ENCODE results near the gene TRPV3. TPM values are rescaled to one million over a fixed set of nuclear protein-coding genes. Genes with fewer than 3 reads are reported as not detected.
"Not testable (repeated sequence)": the region's sequence is repeated elsewhere in the genome, so short reads cannot be mapped to it uniquely, and the experiment has no call there.

Gene TRPV3
- total RNA-seq, 1 experiment from 2014 or later, result 1.4 TPM

DNA sequence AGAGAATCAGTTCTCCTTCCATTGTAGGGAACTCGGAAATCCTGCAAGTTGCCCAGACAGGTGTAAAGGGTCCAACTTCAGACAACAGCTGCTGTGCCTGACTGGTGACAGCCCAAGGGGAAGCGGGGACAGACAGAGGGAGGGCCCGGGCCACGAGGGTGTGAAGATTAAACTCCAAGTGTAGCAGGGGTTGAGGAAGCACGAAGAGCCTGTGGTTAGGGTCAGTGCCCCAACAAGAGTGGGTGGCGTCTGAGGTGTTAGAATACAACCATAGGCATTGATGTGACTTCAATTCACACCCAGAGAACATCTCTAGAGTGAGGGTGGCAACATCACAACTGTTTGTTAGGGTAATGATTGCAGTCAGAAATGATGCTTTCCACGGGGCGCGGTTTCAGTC, 42.7 kb downstream of the TRPV3 start (continued):
- TF ChIP-seq, protein P1, sequence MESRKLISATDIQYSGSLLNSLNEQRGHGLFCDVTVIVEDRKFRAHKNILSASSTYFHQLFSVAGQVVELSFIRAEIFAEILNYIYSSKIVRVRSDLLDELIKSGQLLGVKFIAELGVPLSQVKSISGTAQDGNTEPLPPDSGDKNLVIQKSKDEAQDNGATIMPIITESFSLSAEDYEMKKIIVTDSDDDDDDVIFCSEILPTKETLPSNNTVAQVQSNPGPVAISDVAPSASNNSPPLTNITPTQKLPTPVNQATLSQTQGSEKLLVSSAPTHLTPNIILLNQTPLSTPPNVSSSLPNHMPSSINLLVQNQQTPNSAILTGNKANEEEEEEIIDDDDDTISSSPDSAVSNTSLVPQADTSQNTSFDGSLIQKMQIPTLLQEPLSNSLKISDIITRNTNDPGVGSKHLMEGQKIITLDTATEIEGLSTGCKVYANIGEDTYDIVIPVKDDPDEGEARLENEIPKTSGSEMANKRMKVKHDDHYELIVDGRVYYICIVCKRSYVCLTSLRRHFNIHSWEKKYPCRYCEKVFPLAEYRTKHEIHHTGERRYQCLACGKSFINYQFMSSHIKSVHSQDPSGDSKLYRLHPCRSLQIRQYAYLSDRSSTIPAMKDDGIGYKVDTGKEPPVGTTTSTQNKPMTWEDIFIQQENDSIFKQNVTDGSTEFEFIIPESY (IDR thresholded peaks at IDR 0.05; ENCODE audit: extremely low read depth, insufficient replicate concordance, low read length), result no peak
- TF ChIP-seq EZH2phosphoT487 (IDR thresholded peaks at IDR 0.05; ENCODE audit: borderline replicate concordance) (no peak), JUND (IDR thresholded peaks at IDR 0.05) (no peak), CBX3 (IDR thresholded peaks at IDR 0.05; ENCODE audit: low read depth) (no peak), POLR2AphosphoS5 (IDR thresholded peaks at IDR 0.05; ENCODE audit: low read depth, low read length) (no peak), CEBPB (IDR thresholded peaks at IDR 0.05; ENCODE audit: low read depth) (no peak), MAX (IDR thresholded peaks at IDR 0.05) (no peak), SP1 (IDR thresholded peaks at IDR 0.05; ENCODE audit: low read depth) (no peak), TCF7L2 (IDR thresholded peaks at IDR 0.05; ENCODE audit: borderline replicate concordance, extremely low read depth, insufficient read depth, insufficient read length) (no peak), ELF1 (IDR thresholded peaks at IDR 0.05; ENCODE audit: borderline replicate concordance, low read depth) (no peak)
- TF ChIP-seq, protein P2, sequence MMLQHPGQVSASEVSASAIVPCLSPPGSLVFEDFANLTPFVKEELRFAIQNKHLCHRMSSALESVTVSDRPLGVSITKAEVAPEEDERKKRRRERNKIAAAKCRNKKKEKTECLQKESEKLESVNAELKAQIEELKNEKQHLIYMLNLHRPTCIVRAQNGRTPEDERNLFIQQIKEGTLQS (IDR thresholded peaks at IDR 0.05), result no peak

DNA sequence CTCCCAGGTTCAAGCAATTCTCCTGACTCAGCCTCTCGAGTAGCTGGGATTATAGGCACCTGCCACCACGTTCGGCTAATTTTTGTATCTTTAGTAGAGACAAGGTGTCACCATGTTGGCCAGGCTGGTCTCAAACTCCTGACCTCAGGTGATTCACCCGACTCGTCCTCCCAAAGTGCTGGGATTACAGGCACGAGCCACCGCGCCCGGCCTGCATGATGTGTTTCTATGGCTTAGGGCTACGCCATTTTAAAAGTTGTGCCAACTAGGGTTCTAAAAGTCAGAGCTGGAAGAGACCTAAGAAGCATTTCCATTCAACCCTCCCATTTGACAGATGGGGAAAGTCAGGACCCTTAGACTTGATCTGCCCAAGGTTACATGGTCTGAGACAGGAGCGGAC, 43.4 kb downstream of the TRPV3 start:
- H3K9ac ChIP-seq (ENCODE audit: low read length); H3K27ac ChIP-seq (ENCODE audit: low read depth, low read length); H4K20me1 ChIP-seq (ENCODE audit: insufficient read depth); H3K4me2 ChIP-seq (ENCODE audit: low read length); intact Hi-C loops (cut with micrococcal nuclease); DNase-seq (ENCODE audit: low read depth, low spot score); BruUV-seq (replicated peaks); POLR2A ChIA-PET; H3K79me2 ChIP-seq (ENCODE audit: insufficient read depth, low read length); H3K27me3 ChIP-seq (ENCODE audit: insufficient read depth, low read length); H3K4me1 ChIP-seq (ENCODE audit: control insufficient read depth in 1 of 2, insufficient read depth in 2 of 2, low read length in 2 of 2); CTCF ChIA-PET; RAD21 ChIA-PET (ENCODE audit: low non-redundant PET in 1 of 2, low total read pairs in 2 of 2, uncharacterized antibody in 2 of 2, unreplicated experiment in 2 of 2); H3K9me2 ChIP-seq (ENCODE audit: insufficient read depth); H3K9me3 ChIP-seq (ENCODE audit: control insufficient read depth in 1 of 2, insufficient read depth in 1 of 2, low read depth in 1 of 2, low read length in 2 of 2); H2AFZ ChIP-seq (ENCODE audit: low read depth, low read length, poor library complexity, severe bottlenecking); H3K4me3 ChIP-seq (replicated peaks in 1 of 2; ENCODE audit: low read depth in 1 of 2, low read length in 2 of 2); ATAC-seq; H3K36me3 ChIP-seq (ENCODE audit: control insufficient read depth in 1 of 2, insufficient read depth in 2 of 2, low read length in 2 of 2): not testable (repeated sequence)

Data from HCT116 (cell line).